ENCODE measurements around the gene MYRF. TPM values are rescaled to one million over a fixed set of nuclear protein-coding genes. Genes with fewer than 3 reads are reported as not detected.

MYRF gene
- total RNA-seq, 3 donors from 2014 or later (not counting 1 experiment from before 2014, with no cell fraction given), result 4.9 to 15.3 (median 7.3) TPM

GRCh38 chr11:61783717-61784505, 31.5 kb downstream of the MYRF start:
- DNase-seq, result no peak
- H3K9me3 ChIP-seq (ENCODE audit: control insufficient read depth, insufficient read depth, low read length), result no peaks in the 10 kb centered on the region
- H3K4me3 ChIP-seq (ENCODE audit: low read length), result no peak overlapping the region
- intact Hi-C loops (cut with micrococcal nuclease), result no loop called here
- no peak overlapping the region for H3K27ac ChIP-seq (ENCODE audit: low read length)
- H3K36me3 ChIP-seq (ENCODE audit: control insufficient read depth, insufficient read depth, low read length), result peaks cover 29% of the 10 kb centered on the region
- Mint-ChIP-seq H3K27me3 (ENCODE audit: low read depth in 2 of 2) (no peaks in the 10 kb centered on the region), H3K9me3 (no peaks in the 10 kb centered on the region), H3K36me3 (no peaks in the 10 kb centered on the region), H3K4me1 (peaks cover 0 to 12% of the 10 kb centered on the region in 2 donors), H3K27ac (peak overlapping the region in 1 of 2 donors; percentile 56), H3K4me3 (no peak overlapping the region)
- 84% methylated on average over 13 of the region's 13 CpGs for WGBS (ENCODE audit: insufficient coverage)
- H3K27me3 ChIP-seq (ENCODE audit: control insufficient read depth, insufficient read depth, low read length), result no peaks in the 10 kb centered on the region
- no peak for TF ChIP-seq CTCF (IDR thresholded peaks at IDR 0.05)
- H3K4me1 ChIP-seq (ENCODE audit: control insufficient read depth, insufficient read depth, low read length), result no peaks in the 10 kb centered on the region
- ATAC-seq, result no peak

GRCh38 chr11:61784506-61784805, 32.0 kb downstream of the MYRF start:
- Histone ChIP-seq H3K27me3 (ENCODE audit: control insufficient read depth, insufficient read depth, low read length) (no peaks in the 10 kb centered on the region), H3K27ac (ENCODE audit: low read length) (no peak overlapping the region), H3K4me1 (ENCODE audit: control insufficient read depth, insufficient read depth, low read length) (no peaks in the 10 kb centered on the region), H3K4me3 (ENCODE audit: low read length) (no peak overlapping the region), H3K36me3 (ENCODE audit: control insufficient read depth, insufficient read depth, low read length) (peaks cover 35% of the 10 kb centered on the region), H3K9me3 (ENCODE audit: control insufficient read depth, insufficient read depth, low read length) (no peaks in the 10 kb centered on the region)
- Mint-ChIP-seq H3K27ac (peak overlapping the region in 1 of 2 donors; percentile 56), H3K4me1 (peaks cover 0 to 14% of the 10 kb centered on the region in 2 donors), H3K27me3 (ENCODE audit: low read depth in 2 of 2) (no peaks in the 10 kb centered on the region), H3K36me3 (no peaks in the 10 kb centered on the region), H3K9me3 (no peaks in the 10 kb centered on the region), H3K4me3 (no peak overlapping the region)
- DNase-seq (no peak), ATAC-seq (no peak)
- intact Hi-C loops (cut with micrococcal nuclease), result no loop called here
- TF ChIP-seq CTCF (IDR thresholded peaks at IDR 0.05), result no peak
- WGBS (ENCODE audit: insufficient coverage), result 84% methylated on average over 7 of the region's 7 CpGs

GRCh38 chr11:61785837-61786402, 33.5 kb downstream of the MYRF start:
- DNase-seq (no peak), ATAC-seq (no peak)
- H3K27me3 ChIP-seq (ENCODE audit: control insufficient read depth, insufficient read depth, low read length), result no peaks in the 10 kb centered on the region
- H3K27ac Mint-ChIP-seq, result no peak overlapping the region
- no peak overlapping the region for H3K4me3 ChIP-seq (ENCODE audit: low read length)
- intact Hi-C loops (cut with micrococcal nuclease), result no loop called here
- peaks cover 44% of the 10 kb centered on the region for H3K36me3 ChIP-seq (ENCODE audit: control insufficient read depth, insufficient read depth, low read length)
- H3K27ac ChIP-seq (ENCODE audit: low read length), result no peak overlapping the region
- no peak overlapping the region for H3K4me3 Mint-ChIP-seq
- H3K27me3 Mint-ChIP-seq (ENCODE audit: low read depth in 2 of 2), result no peaks in the 10 kb centered on the region
- WGBS (ENCODE audit: insufficient coverage), result 93% methylated on average over 11 of the region's 11 CpGs
- TF ChIP-seq CTCF (IDR thresholded peaks at IDR 0.05), result no peak
- H3K9me3 ChIP-seq (ENCODE audit: control insufficient read depth, insufficient read depth, low read length), result no peaks in the 10 kb centered on the region
- H3K4me1 Mint-ChIP-seq, result peaks cover 0 to 24% of the 10 kb centered on the region in 2 donors
- no peaks in the 10 kb centered on the region for H3K4me1 ChIP-seq (ENCODE audit: control insufficient read depth, insufficient read depth, low read length)
- no peaks in the 10 kb centered on the region for H3K9me3 Mint-ChIP-seq
- H3K36me3 Mint-ChIP-seq, result no peaks in the 10 kb centered on the region
